ENCODE data around the gene C19orf25.
"Not testable (repeated sequence)": the region's sequence is repeated elsewhere in the genome, so short reads cannot be mapped to it uniquely, and the experiment has no call there.

The C19orf25 gene

DNA sequence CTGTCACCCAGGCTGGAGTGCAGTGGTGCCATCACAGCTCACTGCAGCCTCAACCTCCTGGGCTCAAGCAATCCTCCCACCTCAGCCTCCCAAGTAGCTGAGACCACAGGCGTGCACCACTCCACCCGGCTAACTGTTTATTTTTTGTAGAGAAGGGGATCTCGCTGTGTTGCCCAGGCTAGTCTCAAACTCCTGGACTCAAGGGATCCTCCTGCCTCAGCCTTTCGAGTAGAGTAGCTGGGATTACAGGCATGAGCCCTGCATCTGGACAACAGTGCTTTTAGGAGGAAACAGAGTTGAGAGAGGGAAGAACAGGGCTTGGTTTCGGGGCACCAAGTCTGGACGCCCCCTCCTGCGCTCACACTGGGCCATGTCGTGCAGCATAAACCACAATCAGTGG lies 40.8 kb upstream of the C19orf25 start:
- H3K27me3 Mint-ChIP-seq (ENCODE audit: low read depth) = peaks cover 19% of the 10 kb centered on the region
- H3K27ac Mint-ChIP-seq; H3K4me1 Mint-ChIP-seq (ENCODE audit: low read depth); H3K36me3 Mint-ChIP-seq (ENCODE audit: low read depth); DNase-seq (ENCODE audit: low spot score); H3K9me3 Mint-ChIP-seq; H3K4me3 Mint-ChIP-seq: not testable (repeated sequence)

DNA sequence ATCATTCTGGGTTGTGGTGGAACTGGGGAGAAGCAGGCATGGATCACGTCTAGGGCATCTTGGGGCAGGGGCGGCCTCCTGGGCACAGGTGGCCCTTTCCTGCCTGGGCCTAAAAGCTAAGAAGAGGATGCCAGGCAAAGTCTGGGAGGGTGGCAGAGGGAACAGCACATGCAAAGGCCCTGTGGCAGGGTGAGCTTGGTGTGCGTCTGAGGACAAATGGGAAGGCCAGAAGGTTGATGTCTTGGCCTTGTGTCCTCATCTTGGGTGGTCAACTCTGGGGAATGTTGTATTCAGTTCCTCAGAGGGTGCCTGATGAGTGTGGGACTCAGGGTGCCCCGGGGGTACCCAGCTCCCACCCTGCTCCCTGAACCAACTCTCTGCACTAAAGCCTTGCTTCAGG lies 39.5 kb upstream of the C19orf25 start:
- no peak overlapping the region for H3K4me3 Mint-ChIP-seq
- no peaks in the 10 kb centered on the region for H3K36me3 Mint-ChIP-seq (ENCODE audit: low read depth)
- no peaks in the 10 kb centered on the region for H3K4me1 Mint-ChIP-seq (ENCODE audit: low read depth)
- H3K9me3 Mint-ChIP-seq = no peaks in the 10 kb centered on the region
- DNase-seq (ENCODE audit: low spot score) = no peak
- H3K27ac Mint-ChIP-seq = no peak overlapping the region
- peaks cover 13% of the 10 kb centered on the region for H3K27me3 Mint-ChIP-seq (ENCODE audit: low read depth)

DNA sequence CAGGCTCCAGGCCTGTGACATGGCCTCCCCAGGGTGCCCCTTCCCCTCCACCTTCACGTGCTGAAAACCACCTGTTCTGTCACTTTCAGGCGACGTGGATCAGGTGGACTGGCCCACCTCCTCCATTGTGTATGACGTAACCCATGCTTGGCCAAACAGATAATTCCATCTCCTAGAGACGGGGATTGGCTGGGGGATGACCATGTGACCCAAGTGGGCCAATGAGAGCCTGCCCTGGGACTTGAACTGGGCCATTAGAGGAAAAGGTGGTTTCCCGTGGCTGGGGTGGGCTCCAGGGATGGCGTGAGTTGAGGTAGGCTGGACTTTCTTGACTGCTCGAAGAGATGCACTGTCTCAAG lies 37.4 kb upstream of the C19orf25 start:
- no peak for DNase-seq (ENCODE audit: low spot score)
- no peaks in the 10 kb centered on the region for H3K4me1 Mint-ChIP-seq (ENCODE audit: low read depth)
- no peaks in the 10 kb centered on the region for H3K36me3 Mint-ChIP-seq (ENCODE audit: low read depth)
- no peaks in the 10 kb centered on the region for H3K9me3 Mint-ChIP-seq
- H3K27me3 Mint-ChIP-seq (ENCODE audit: low read depth) = peaks cover 4% of the 10 kb centered on the region
- H3K27ac Mint-ChIP-seq = no peak overlapping the region
- H3K4me3 Mint-ChIP-seq = no peak overlapping the region

DNA sequence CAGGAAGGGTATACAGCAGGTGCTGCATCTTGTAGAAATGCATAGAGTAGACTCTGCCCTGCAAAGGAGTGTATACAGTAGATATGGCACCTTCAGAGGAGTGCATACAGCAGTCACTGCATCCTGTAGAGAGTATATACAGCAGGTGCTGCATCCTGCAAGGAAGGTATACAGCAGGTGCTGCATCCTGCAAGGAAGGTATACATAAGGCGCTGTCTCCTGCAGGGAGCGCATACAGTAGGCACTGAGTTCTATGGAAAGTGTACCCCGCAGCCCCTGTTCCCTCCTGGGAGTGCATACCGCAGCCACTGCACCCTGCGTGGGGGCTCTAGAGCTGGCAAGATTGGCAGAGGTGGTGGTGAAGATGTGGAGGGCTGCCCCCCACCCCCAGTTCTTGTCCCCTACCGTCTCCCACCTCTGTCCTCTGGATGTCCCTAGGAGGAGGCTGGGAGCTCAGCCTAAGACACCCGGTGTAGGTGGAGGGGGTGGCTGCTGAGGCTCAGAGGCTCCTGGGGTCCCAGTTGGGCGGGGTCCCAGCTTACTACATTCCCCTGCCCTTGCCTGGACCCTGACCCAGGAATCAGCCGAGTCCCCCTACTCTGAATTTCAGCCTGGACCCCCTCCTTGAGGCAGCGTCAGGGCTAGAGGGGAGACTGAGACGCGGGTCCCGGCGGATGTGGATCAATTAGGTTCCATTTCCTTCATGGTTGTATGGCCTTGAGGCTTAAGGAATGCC lies 36.1 kb upstream of the C19orf25 start:
- Mint-ChIP-seq H3K27me3 (ENCODE audit: low read depth) (peaks cover 9% of the 10 kb centered on the region), H3K27ac (no peak overlapping the region), H3K36me3 (ENCODE audit: low read depth) (no peaks in the 10 kb centered on the region)

DNA sequence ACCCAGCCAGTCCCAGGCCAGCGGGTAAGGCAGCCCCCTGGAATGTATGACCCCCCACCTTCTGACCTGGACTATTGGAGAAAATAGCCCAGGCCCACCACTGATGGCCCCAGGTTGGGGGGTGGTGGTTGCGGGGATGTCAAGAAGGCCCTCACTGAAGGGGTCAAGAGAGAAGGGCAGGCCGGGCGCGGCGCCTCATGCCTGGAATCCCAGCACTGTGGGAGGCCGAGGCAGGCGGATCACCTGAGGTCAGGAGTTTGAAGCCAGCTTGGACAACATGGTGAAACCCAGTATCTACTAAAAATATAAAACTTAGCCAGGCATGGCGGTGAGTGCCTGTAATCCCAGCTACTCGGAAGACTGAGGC lies 35.3 kb upstream of the C19orf25 start:
- DNase-seq (ENCODE audit: low spot score) = no peak
- H3K4me1 Mint-ChIP-seq (ENCODE audit: low read depth) = peaks cover 2% of the 10 kb centered on the region
- H3K9me3 Mint-ChIP-seq = no peaks in the 10 kb centered on the region
- no peaks in the 10 kb centered on the region for H3K36me3 Mint-ChIP-seq (ENCODE audit: low read depth)
- H3K27me3 Mint-ChIP-seq (ENCODE audit: low read depth) = peaks cover 14% of the 10 kb centered on the region
- H3K27ac Mint-ChIP-seq = no peak overlapping the region
- H3K4me3 Mint-ChIP-seq = peak overlapping the region; percentile 26

More for the DNA sequence above, 36.1 kb upstream of the C19orf25 start:
- DNase-seq (ENCODE audit: low spot score) = no peak
- peaks cover 2% of the 10 kb centered on the region for H3K4me1 Mint-ChIP-seq (ENCODE audit: low read depth)
- H3K4me3 Mint-ChIP-seq = no peak overlapping the region
- H3K9me3 Mint-ChIP-seq = no peaks in the 10 kb centered on the region

DNA sequence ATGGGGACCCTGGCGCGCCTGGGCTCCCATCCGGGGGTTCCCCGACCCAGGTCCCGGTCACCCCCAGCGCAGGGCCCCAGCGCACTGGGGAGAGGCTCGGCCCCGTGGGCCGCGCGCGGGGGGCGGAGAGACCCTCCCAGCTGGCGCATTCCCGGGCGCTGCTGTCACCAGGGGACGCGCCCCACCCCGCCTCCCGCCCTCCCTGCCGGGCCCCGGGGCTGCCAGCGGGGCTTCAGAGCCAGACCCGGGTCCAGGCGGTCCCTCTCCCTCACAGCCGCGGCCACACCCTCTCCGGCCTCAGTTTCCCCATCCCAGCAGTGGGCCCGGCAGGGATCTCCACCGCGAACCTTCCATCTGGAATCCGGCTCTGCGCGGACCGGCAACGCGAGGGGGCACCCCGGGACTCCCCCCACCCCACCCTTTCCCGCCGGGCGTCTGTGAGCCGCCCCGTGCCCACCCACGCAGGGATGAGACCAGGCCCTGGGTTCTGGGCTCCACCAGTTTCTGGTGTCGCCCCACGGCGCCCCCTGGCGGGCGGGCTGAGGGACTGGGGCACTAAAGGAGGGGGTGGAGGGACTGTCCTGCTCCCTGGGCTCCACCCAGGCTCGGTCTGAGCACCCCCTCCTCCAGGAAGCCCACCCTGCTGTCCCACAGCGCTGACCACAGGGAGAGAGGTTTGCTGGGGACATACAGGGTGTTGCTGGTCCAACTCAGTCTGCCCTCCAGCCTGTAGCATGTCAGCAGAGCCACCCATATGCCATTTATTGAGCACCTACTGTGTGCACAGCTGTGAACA lies 34.7 kb upstream of the C19orf25 start:
- Mint-ChIP-seq H3K36me3 (ENCODE audit: low read depth) (no peaks in the 10 kb centered on the region), H3K4me3 (peak overlapping the region; percentile 26), H3K4me1 (ENCODE audit: low read depth) (peaks cover 2% of the 10 kb centered on the region), H3K9me3 (no peaks in the 10 kb centered on the region), H3K27ac (no peak overlapping the region), H3K27me3 (ENCODE audit: low read depth) (peaks cover 15% of the 10 kb centered on the region)
- peak; percentile 72 for DNase-seq (ENCODE audit: low spot score)

DNA sequence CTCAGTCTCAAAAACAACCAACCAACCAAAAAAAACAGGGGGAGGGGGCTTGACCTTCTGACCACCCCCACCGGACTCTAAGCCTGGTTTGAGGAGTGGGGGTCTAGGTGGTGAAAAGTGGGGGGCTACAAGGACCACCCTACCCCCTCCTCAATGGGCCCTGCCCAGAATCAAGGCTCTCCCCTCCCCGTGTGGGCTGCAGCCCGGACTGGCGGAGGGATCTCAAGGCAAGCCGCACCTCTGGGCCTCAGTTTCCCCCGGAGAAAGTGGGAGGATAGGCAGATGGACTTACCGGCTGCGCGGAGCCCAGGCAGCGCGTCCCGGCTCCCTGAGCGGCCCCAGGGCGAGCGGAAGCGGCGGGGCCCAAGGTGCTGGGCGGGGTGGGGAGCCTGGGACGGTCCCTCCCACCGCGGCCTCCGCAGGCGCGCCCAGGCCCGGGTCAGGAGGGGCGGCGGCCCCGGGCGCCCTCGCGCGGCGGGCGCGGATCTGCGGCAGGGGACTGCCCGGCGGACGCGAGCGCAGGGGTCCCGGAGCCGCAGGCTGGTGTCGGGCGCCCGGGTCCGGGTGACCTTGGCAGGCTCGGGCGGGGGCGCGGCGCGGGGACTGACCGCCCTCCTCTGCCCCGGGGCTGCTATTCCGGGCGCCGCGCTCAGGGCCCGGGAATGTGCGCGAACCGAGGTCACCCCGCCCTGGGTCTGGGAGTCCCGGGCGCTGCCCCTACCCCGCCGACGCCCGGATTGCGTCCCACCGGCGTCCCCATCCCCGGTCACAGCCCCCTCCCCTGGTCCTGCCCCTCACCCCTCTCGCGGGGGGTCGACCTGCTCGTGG lies 33.9 kb upstream of the C19orf25 start, which contains the start of gene ADAMTSL5:
ADAMTSL5 (minus strand) TSS at position 349 of the 828 bp plus-strand sequence. CDS start 2,076 bp downstream, outside the sequence.
- Mint-ChIP-seq H3K4me3 (peak within 1 kb of the TSS; percentile 71), H3K27ac (no peak within 1 kb of the TSS), H3K36me3 (ENCODE audit: low read depth) (no peaks in the 10 kb centered on the region), H3K4me1 (ENCODE audit: low read depth) (peaks cover 3% of the 10 kb centered on the region), H3K27me3 (ENCODE audit: low read depth) (peaks cover 17% of the 10 kb centered on the region), H3K9me3 (no peaks in the 10 kb centered on the region)
- peak; percentile 76 for DNase-seq (ENCODE audit: low spot score)

DNA sequence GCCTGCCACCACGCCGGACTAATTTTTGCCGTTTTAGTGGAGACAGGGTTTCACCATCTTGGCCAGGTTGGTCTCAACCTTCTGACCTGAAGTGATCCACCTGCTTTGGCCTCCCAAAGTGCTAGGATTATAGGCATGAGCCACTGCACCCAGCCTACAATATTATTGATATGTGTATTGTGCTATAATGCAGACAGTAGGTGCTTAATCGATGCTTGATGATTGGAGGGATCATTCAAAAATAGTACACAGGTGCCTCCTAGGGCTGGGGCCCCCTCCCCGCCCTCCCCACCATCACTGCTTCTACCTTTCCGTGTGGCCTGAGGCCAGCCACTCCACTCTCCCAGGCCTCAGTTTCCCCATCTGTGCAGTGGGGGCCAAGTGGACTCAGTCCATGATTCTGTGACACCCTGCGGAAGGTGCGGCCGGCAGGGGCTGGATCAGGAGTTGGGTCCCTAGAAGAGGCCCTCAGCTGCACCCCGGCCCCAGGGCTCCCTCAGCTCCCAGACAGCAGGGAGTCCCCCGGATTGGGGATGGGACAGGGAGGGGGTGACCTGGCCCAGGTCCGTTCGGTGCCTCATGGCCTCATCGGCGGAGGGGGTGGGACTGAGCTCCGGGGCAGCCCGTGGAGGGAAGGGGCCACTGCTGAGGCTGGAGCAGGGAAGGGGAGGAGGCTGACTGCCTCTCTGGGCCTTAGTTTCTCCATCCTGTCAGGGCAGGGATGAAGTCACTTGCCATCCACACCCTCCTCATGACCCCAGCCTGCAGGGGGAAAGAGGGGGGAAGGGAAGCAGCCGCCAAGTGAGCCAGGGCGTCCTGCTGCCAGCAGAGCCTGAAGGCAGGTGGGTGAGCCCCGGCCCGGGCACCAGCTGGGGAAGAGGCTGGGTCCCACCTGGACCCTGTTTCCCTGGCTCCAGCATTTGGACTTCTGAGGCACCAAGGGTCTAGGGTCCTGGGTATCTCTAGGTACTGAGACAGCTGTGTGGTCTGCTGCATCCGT lies 32.6 kb upstream of the C19orf25 start:
- Mint-ChIP-seq H3K27ac (no peak overlapping the region), H3K27me3 (ENCODE audit: low read depth) (peaks cover 15% of the 10 kb centered on the region), H3K4me3 (peak overlapping the region; percentile 71), H3K4me1 (ENCODE audit: low read depth) (peaks cover 7% of the 10 kb centered on the region), H3K36me3 (ENCODE audit: low read depth) (no peaks in the 10 kb centered on the region), H3K9me3 (no peaks in the 10 kb centered on the region)
- DNase-seq (ENCODE audit: low spot score) = no peak

DNA sequence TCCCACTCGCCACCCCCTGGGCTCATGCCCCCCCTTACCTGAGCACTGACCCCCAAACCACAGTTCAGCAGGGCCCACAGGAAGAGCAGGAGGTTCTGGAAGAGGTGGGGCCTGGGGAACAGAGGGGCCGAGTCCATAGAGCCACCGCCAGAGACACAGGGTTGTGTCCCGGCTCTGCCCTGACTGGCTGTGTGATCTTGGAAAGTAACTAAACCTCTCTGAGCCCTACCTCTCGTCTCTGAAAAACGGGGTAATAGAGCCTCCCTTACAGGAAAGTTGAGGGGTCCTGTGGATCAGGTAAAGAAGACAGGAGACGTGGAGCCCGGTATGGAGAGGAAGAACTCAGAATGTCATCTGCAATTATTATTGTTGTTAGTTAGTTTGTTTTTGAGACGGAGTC lies 31.8 kb upstream of the C19orf25 start:
- peaks cover 13% of the 10 kb centered on the region for H3K27me3 Mint-ChIP-seq (ENCODE audit: low read depth)
- H3K4me3 Mint-ChIP-seq = no peak overlapping the region
- H3K27ac Mint-ChIP-seq = no peak overlapping the region
- DNase-seq (ENCODE audit: low spot score) = no peak
- peaks cover 8% of the 10 kb centered on the region for H3K4me1 Mint-ChIP-seq (ENCODE audit: low read depth)
- H3K36me3 Mint-ChIP-seq (ENCODE audit: low read depth) = no peaks in the 10 kb centered on the region
- no peaks in the 10 kb centered on the region for H3K9me3 Mint-ChIP-seq

DNA sequence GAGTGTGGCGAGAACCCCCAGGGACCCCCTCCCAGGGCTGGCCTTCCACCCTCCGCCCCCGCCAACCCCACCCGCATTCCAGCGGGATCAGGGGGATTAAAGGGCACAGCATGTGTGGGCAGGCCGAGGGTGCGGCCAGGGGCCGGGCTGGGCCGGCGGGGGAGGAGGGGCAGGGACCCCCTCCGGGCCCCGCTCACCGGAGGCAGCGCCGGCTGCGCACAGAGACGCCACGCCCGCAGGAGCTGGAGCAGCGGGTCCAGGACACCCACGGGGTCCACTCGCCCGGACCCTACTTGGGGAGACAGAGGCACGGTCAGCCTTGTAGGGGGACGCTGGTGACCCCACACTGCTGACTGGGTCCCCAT lies 31.4 kb upstream of the C19orf25 start:
- Mint-ChIP-seq H3K9me3 (no peaks in the 10 kb centered on the region), H3K4me3 (no peak overlapping the region), H3K36me3 (ENCODE audit: low read depth) (no peaks in the 10 kb centered on the region), H3K4me1 (ENCODE audit: low read depth) (peaks cover 8% of the 10 kb centered on the region), H3K27me3 (ENCODE audit: low read depth) (peaks cover 16% of the 10 kb centered on the region), H3K27ac (no peak overlapping the region)
- no peak for DNase-seq (ENCODE audit: low spot score)

DNA sequence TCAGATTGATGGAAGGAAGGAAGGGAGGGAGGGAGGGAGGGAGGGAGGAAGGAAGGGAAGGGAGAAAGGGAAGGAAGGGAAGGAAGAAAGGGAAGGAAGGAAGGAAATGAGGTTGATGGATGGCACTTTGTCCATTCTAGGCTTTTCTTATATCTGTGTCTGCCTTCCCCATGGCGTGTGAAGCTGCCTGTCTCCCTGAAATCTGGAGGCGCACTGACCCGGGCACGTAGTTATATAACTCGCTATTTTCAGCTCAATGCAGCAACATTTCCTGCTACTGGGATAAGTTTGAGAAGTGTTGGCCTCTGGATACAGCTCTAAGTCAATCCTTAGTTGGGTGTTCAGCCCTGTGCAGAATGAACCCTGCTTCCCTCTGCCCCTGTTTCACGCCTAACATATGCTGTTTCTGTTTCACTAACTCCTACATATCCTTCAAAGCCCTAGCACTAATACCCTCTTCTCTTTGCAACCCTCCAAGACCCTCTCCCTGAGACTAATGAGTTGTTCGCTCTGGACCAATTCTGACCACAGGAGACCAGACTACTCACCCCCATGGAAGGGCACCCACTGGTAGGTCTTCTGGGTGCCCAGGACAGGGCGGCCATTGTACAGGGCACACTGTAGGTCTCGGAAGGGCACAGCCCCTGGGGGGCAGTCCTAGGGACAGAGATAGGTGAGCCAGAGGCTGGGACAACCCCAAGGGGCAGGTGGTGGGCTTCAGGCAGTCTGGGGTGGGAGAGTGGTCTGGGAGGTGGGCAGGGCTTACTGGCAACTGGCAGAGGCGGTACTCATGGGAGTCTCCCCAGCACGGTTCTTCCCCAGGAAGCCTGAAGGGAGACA lies 30.8 kb upstream of the C19orf25 start:
- H3K27ac Mint-ChIP-seq = no peak overlapping the region

DNA sequence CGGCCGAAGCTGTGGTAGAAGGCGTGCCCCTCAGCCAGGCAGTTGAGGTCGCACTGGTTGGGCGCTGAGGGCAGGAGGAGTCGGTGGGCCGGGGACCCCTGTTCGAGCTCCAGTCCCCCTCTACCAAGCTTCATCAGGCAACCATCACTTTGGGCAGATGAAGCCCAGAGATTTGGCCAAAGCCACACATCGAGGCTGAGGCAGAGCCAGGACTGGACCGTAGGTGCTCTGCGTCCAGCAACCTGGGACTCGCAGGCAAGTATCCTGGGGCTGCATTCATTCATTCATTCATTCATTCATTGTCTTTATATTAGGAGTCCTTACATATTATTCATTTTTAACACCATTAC lies 29.5 kb upstream of the C19orf25 start:
- H3K36me3 Mint-ChIP-seq (ENCODE audit: low read depth) = no peaks in the 10 kb centered on the region
- H3K4me3 Mint-ChIP-seq = peak overlapping the region; percentile 32
- peaks cover 8% of the 10 kb centered on the region for H3K4me1 Mint-ChIP-seq (ENCODE audit: low read depth)
- H3K27ac Mint-ChIP-seq = no peak overlapping the region
- H3K27me3 Mint-ChIP-seq (ENCODE audit: low read depth) = peaks cover 23% of the 10 kb centered on the region
- no peaks in the 10 kb centered on the region for H3K9me3 Mint-ChIP-seq
- no peak for DNase-seq (ENCODE audit: low spot score)

More for the DNA sequence above, 30.8 kb upstream of the C19orf25 start:
- no peak for DNase-seq (ENCODE audit: low spot score)
- H3K4me1 Mint-ChIP-seq (ENCODE audit: low read depth) = peaks cover 8% of the 10 kb centered on the region
- H3K27me3 Mint-ChIP-seq (ENCODE audit: low read depth) = peaks cover 18% of the 10 kb centered on the region
- H3K36me3 Mint-ChIP-seq (ENCODE audit: low read depth) = no peaks in the 10 kb centered on the region
- H3K4me3 Mint-ChIP-seq = no peak overlapping the region
- no peaks in the 10 kb centered on the region for H3K9me3 Mint-ChIP-seq

All from T-helper 2 cell treated with Interferon-gamma antibody and Interleukin-4, amounts not matched to agents 5 μg/mL and 100 μg/mL, for 36 hours (primary cell).